Neural cell (in vitro differentiated cells): ENCODE measurements around the gene SYT17. TPM values are rescaled to one million over a fixed set of nuclear protein-coding genes. Genes with fewer than 3 reads are reported as not detected.

Source experiments
- H2AFZ ChIP-seq: fragments of 200-600, 300-800 bp; sonication (generic), shearing (Covaris generic); 2 replicates; pipeline ENCODE4 v1.6.0; 2014; ENCODE audit warnings: low read depth, mild to moderate bottlenecking, antibody characterized with exemption, low read length, moderate library complexity
- H3F3A ChIP-seq: fragments of 200-600 bp; shearing (Covaris generic); 2 replicates; pipeline ENCODE4 v1.6.1; 2016; ENCODE audit warnings: mild to moderate bottlenecking, moderate library complexity, mixed read lengths, antibody characterized with exemption, low read length; ENCODE audit not compliant: insufficient read depth, poor library complexity, severe bottlenecking
- H3K27ac ChIP-seq: fragments of 200-600, 300-800 bp; sonication (generic), shearing (Covaris generic); 2 replicates; pipeline ENCODE4 v1.5.1; 2014; ENCODE audit warnings: mild to moderate bottlenecking, low read length, moderate library complexity
- H3K27me3 ChIP-seq: fragments of 300-800, 200-600 bp; sonication (generic), shearing (Covaris generic); 2 replicates; pipeline ENCODE4 v1.6.0; 2014; ENCODE audit warnings: mild to moderate bottlenecking, low read depth, low read length, moderate library complexity; ENCODE audit not compliant: insufficient read depth
- H3K36me3 ChIP-seq: fragments of 300-800, 200-600 bp; sonication (generic), shearing (Covaris generic); 2 replicates; pipeline ENCODE4 v1.5.1; 2014; ENCODE audit warnings: mild to moderate bottlenecking, antibody characterized with exemption, low read length, moderate library complexity; ENCODE audit not compliant: insufficient read depth
- H3K4me2 ChIP-seq: fragments of 300-800, 200-600 bp; sonication (generic), shearing (Covaris generic); 2 replicates; pipeline ENCODE4 v1.6.0; 2014; ENCODE audit warnings: mild to moderate bottlenecking, low read length
- H3K4me3 ChIP-seq: fragments of 300-800, 200-600 bp; sonication (generic), shearing (Covaris generic); 2 replicates; pipeline ENCODE4 v1.5.1; 2014; ENCODE audit warnings: mild to moderate bottlenecking, low read length, moderate library complexity
- H3K79me2 ChIP-seq: fragments of 200-600 bp; shearing (Covaris generic); replicated peaks from 2 replicates; pipeline ENCODE4 v1.6.0; 2014; ENCODE audit warnings: mild to moderate bottlenecking, low read length, moderate library complexity; ENCODE audit not compliant: insufficient read depth
- H3K9ac ChIP-seq: fragments of 300-800, 200-600 bp; sonication (generic), shearing (Covaris generic); 2 replicates; pipeline ENCODE4 v1.6.1; 2016; ENCODE audit warnings: mild to moderate bottlenecking, low read length, mixed read lengths
- H3K9me2 ChIP-seq: fragments of 200-600 bp; shearing (Covaris generic); 2 replicates; pipeline ENCODE4 v1.6.1; 2016; ENCODE audit warnings: mild to moderate bottlenecking, low read length, mixed read lengths; ENCODE audit not compliant: insufficient read depth
- H3K9me3 ChIP-seq: fragments of 200-600, 300-800 bp; sonication (generic), shearing (Covaris generic); 2 replicates; pipeline ENCODE4 v1.6.1; 2016; ENCODE audit warnings: mild to moderate bottlenecking, mixed run types, low read length, moderate library complexity, mixed read lengths
- H4K20me1 ChIP-seq: fragments of 200-600 bp; shearing (Covaris generic); 2 replicates; pipeline ENCODE4 v1.6.1; 2016; ENCODE audit warnings: mild to moderate bottlenecking, mixed run types; ENCODE audit not compliant: insufficient read depth
- CTCF ChIP-seq: fragments of 450-650 bp; IDR thresholded peaks from 2 replicates; pipeline ENCODE4 v1.5.1; 2014; ENCODE audit warnings: antibody characterized with exemption, mild to moderate bottlenecking, moderate library complexity; ENCODE audit not compliant: poor library complexity, severe bottlenecking
- EP300 ChIP-seq: fragments of 450-650 bp; conservative IDR thresholded peaks from 2 replicates; pipeline ENCODE4 v1.6.1; 2014; ENCODE audit warnings: antibody characterized with exemption, mild to moderate bottlenecking, moderate library complexity; ENCODE audit not compliant: poor library complexity, severe bottlenecking
- EZH2 ChIP-seq: fragments of 200-600, 300-800 bp; shearing (Covaris generic), sonication (generic); IDR thresholded peaks from 2 replicates; pipeline ENCODE4 v1.6.1; 2014; ENCODE audit warnings: antibody characterized with exemption, low read length, borderline replicate concordance, mild to moderate bottlenecking; ENCODE audit not compliant: insufficient read depth, poor library complexity, severe bottlenecking
- MXI1 ChIP-seq: fragments of 450-650 bp; conservative IDR thresholded peaks from 2 replicates; pipeline ENCODE4 v1.6.1; 2014; ENCODE audit warnings: antibody characterized with exemption, mild to moderate bottlenecking; ENCODE audit not compliant: poor library complexity, severe bottlenecking
- POLR2AphosphoS5 ChIP-seq: IDR thresholded peaks from 2 replicates; pipeline ENCODE4 v1.6.1; 2012
- RAD21 ChIP-seq: fragments of 450-650 bp; conservative IDR thresholded peaks from 2 replicates; pipeline ENCODE4 v1.6.1; 2014; ENCODE audit warnings: antibody characterized with exemption, mild to moderate bottlenecking, moderate library complexity
- REST ChIP-seq: IDR thresholded peaks from 2 replicates; pipeline ENCODE4 v1.6.1; 2012; ENCODE audit warnings: borderline replicate concordance
- SMC3 ChIP-seq: fragments of 450-650 bp; conservative IDR thresholded peaks from 2 replicates; pipeline ENCODE4 v1.6.1; 2014; ENCODE audit warnings: antibody characterized with exemption, mild to moderate bottlenecking, moderate library complexity; ENCODE audit not compliant: poor library complexity
- TAF1 ChIP-seq: IDR thresholded peaks from 2 replicates; pipeline ENCODE4 v1.6.1; 2012; ENCODE audit warnings: low read depth
- polyA plus RNA-seq: library from polyadenylated mRNA; depleted of rRNA; stranded (reverse); fragments of >200 nt; gene quantifications from 2 replicates; pipeline ENCODE4 v1.2.3, GENCODE V29; 2014

SYT17 gene
- polyA plus RNA-seq, 1 donor from 2014 or later = 3.0 TPM

- H3K36me3 ChIP-seq = no peaks in the 10 kb centered on the region
- no peaks in the 10 kb centered on the region for H3F3A ChIP-seq
- H3K79me2 ChIP-seq = no peaks in the 10 kb centered on the region
- no peak overlapping the region for H2AFZ ChIP-seq
- TF ChIP-seq TAF1 (no peak), EP300 (no peak), RAD21 (no peak)
- no peaks in the 10 kb centered on the region for H3K27me3 ChIP-seq
- no peaks in the 10 kb centered on the region for H3K9me2 ChIP-seq
- no peak overlapping the region for H3K9ac ChIP-seq
- no peaks in the 10 kb centered on the region for H3K9me3 ChIP-seq
- no peak overlapping the region for H3K27ac ChIP-seq
- no peak overlapping the region for H3K4me2 ChIP-seq
- H3K4me3 ChIP-seq = no peak overlapping the region
- no peaks in the 10 kb centered on the region for H4K20me1 ChIP-seq
Measured at GRCh38 chr16:19218581-19218980, 50.5 kb downstream of the SYT17 start.

- no peaks in the 10 kb centered on the region for H3K9me2 ChIP-seq
- H3K27me3 ChIP-seq = no peaks in the 10 kb centered on the region
- no peaks in the 10 kb centered on the region for H3K9me3 ChIP-seq
- no peaks in the 10 kb centered on the region for H4K20me1 ChIP-seq
- TF ChIP-seq SMC3 (no peak), REST (no peak), MXI1 (no peak), CTCF (no peak), EP300 (no peak), TAF1 (no peak), RAD21 (no peak), EZH2 (no peak), POLR2AphosphoS5 (no peak)
- no peaks in the 10 kb centered on the region for H3F3A ChIP-seq
- H3K79me2 ChIP-seq = no peaks in the 10 kb centered on the region
- H3K9ac ChIP-seq = no peak overlapping the region
- no peaks in the 10 kb centered on the region for H3K36me3 ChIP-seq
- no peak overlapping the region for H2AFZ ChIP-seq
- H3K4me3 ChIP-seq = no peak overlapping the region
- no peak overlapping the region for H3K4me2 ChIP-seq
- H3K27ac ChIP-seq = no peak overlapping the region
Measured at GRCh38 chr16:19219836-19220235, 51.8 kb downstream of the SYT17 start.
